DND-41 (cell line): ENCODE data around the gene PMEPA1.

Source experiments
- ATAC-seq: fragments of 200-7000 bp; cut with Tn5 transposase; 3 replicates; pipeline ENCODE4 v1.9.1; 2021; ENCODE audit warnings: low read depth; ENCODE audit not compliant: insufficient read depth
- DNase-seq: peaks from one replicate; pipeline ENCODE4 v3.0.0-alpha.2; 2020
- H2AFZ ChIP-seq: 2 replicates; pipeline ENCODE4 v1.6.0; 2012; ENCODE audit warnings: low read depth, low read length
- H3K27ac ChIP-seq: 2 replicates; pipeline ENCODE4 v1.5.1; 2012; ENCODE audit warnings: low read length, inconsistent platforms
- H3K27me3 ChIP-seq: fragments of 200-600 bp; sonication (generic); 2 replicates; pipeline ENCODE4 v1.6.0; 2012; ENCODE audit warnings: low read length, mild to moderate bottlenecking, inconsistent platforms; ENCODE audit not compliant: insufficient read depth, poor library complexity
- H3K36me3 ChIP-seq: 2 replicates; pipeline ENCODE4 v1.5.1; 2012; ENCODE audit warnings: low read length, inconsistent platforms; ENCODE audit not compliant: insufficient read depth
- H3K4me1 ChIP-seq: 2 replicates; pipeline ENCODE4 v1.5.1; 2012; ENCODE audit warnings: mild to moderate bottlenecking, low read length; ENCODE audit not compliant: insufficient read depth
- H3K4me2 ChIP-seq: 2 replicates; pipeline ENCODE4 v1.6.0; 2012; ENCODE audit warnings: mild to moderate bottlenecking, moderate library complexity, low read length, inconsistent platforms; ENCODE audit not compliant: insufficient read depth
- H3K4me3 ChIP-seq, 2 experiments: fragments of 200-600 bp in 1 of 2; shearing (Covaris generic) in 1 of 2; 2 replicates each; pipeline ENCODE4 v1.5.1; 2012 to 2016; ENCODE audit warnings: inconsistent platforms in 2 of 2, low read length in 2 of 2, mild to moderate bottlenecking in 2 of 2, low read depth in 1 of 2, moderate library complexity in 1 of 2
- H3K79me2 ChIP-seq: 2 replicates; pipeline ENCODE4 v1.6.0; 2012; ENCODE audit warnings: low read length, inconsistent platforms; ENCODE audit not compliant: insufficient read depth
- H3K9ac ChIP-seq: 2 replicates; pipeline ENCODE4 v1.6.0; 2012; ENCODE audit warnings: low read depth, mild to moderate bottlenecking, inconsistent platforms, low read length, moderate library complexity
- H3K9me3 ChIP-seq: 2 replicates; pipeline ENCODE4 v1.5.1; 2012; ENCODE audit warnings: low read length, moderate library complexity, mild to moderate bottlenecking, inconsistent platforms; ENCODE audit not compliant: insufficient read depth, severe bottlenecking
- H4K20me1 ChIP-seq: 2 replicates; pipeline ENCODE4 v1.6.0; 2012; ENCODE audit warnings: low read length; ENCODE audit not compliant: insufficient read depth
- EZH2 ChIP-seq: IDR thresholded peaks from 3 replicates; pipeline ENCODE4 v1.6.1; 2012; ENCODE audit warnings: borderline replicate concordance, low read depth, mild to moderate bottlenecking, moderate library complexity, low read length, inconsistent platforms; ENCODE audit not compliant: severe bottlenecking
- TF ChIP-seq, protein P1 (sequence below): IDR thresholded peaks from 2 replicates; pipeline ENCODE4 v1.5.1; 2012; ENCODE audit warnings: borderline replicate concordance, low read length, moderate library complexity, mild to moderate bottlenecking; ENCODE audit not compliant: poor library complexity, severe bottlenecking; ENCODE audit errors: extremely low read depth

Gene PMEPA1

DNA sequence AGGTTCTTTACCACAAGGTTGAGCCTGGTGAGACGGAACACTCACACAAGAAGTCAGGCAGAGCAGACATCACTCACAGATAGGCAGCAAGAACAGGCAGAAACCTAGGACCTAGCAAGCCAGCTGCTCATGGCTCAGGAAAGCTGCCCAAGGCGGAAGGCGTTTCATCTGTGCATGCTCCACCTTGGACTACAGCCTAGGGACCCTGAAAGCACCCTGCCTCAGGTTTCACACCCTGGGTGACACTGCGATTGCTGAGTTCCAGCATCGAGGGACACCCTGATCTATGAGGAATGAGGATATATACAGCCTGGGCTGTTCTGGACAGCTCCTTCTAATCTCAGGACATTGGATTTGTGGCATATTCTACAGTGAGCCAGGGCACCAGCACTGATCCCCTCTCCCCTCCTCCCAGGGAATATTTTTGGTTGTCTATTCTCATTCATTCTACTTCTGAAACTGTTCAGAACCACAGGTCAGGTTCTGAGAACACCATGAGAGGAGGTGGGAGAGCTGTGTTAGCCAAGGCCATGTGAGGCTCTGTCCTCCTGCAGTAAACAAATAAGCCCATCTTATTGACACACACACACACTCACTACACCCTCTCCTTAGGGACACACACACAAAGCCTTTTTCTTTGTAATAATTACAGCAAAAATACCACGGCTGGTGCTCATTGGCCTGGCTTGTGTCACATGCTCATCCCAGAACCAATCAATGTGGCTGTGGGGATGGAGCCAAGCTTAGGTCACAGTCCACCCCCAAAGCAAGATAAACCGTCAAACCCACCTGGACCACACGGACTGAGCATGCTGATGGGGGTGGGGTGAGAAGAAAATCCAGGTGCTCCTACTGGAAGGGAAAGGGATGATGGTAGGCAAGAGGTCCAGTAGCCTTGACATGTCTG lies 26.3 kb upstream of the PMEPA1 start:
- H3K79me2 ChIP-seq = no peaks in the 10 kb centered on the region
- no peak for ATAC-seq
- H3K9ac ChIP-seq = no peak overlapping the region
- H4K20me1 ChIP-seq = peaks cover 4% of the 10 kb centered on the region; the same call in 1 of the 2 replicates
- H3K4me1 ChIP-seq = no peaks in the 10 kb centered on the region
- H3K4me3 ChIP-seq = no peak overlapping the region
- no peak overlapping the region for H3K4me2 ChIP-seq
- no peak for DNase-seq
- peaks cover 9% of the 10 kb centered on the region for H3K27me3 ChIP-seq
- no peak overlapping the region for H2AFZ ChIP-seq
- H3K9me3 ChIP-seq = no peaks in the 10 kb centered on the region
- no peaks in the 10 kb centered on the region for H3K36me3 ChIP-seq
- no peak for TF ChIP-seq EZH2
- TF ChIP-seq, protein P1, sequence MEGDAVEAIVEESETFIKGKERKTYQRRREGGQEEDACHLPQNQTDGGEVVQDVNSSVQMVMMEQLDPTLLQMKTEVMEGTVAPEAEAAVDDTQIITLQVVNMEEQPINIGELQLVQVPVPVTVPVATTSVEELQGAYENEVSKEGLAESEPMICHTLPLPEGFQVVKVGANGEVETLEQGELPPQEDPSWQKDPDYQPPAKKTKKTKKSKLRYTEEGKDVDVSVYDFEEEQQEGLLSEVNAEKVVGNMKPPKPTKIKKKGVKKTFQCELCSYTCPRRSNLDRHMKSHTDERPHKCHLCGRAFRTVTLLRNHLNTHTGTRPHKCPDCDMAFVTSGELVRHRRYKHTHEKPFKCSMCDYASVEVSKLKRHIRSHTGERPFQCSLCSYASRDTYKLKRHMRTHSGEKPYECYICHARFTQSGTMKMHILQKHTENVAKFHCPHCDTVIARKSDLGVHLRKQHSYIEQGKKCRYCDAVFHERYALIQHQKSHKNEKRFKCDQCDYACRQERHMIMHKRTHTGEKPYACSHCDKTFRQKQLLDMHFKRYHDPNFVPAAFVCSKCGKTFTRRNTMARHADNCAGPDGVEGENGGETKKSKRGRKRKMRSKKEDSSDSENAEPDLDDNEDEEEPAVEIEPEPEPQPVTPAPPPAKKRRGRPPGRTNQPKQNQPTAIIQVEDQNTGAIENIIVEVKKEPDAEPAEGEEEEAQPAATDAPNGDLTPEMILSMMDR = no peak
- H3K27ac ChIP-seq = no peak overlapping the region

DNA sequence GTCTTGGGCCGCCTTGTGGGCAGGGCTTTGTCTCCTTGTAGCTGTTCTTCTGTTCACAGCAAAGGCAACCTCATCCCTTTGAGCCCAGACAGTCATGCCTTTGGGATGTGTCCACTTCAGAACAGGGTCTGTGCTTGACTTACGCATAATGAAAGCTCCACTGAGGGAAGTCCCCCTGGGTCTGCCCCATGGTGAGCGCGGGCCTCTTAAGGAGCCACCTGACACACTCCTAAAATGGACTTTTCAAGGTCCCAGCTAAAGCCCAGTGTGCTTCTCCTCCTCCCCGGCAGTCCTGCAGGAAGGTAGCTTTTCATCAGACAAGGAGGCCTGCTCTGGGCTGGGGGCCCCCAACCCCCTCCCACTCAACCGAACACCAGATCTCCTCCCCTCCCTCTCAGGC lies 24.9 kb upstream of the PMEPA1 start:
- Histone ChIP-seq H4K20me1 (peaks cover 6% of the 10 kb centered on the region; the same call in 1 of the 2 replicates), H3K9me3 (no peaks in the 10 kb centered on the region), H2AFZ (no peak overlapping the region), H3K4me3 (no peak overlapping the region), H3K9ac (no peak overlapping the region), H3K36me3 (no peaks in the 10 kb centered on the region), H3K27me3 (peaks cover 14% of the 10 kb centered on the region), H3K4me2 (no peak overlapping the region), H3K79me2 (no peaks in the 10 kb centered on the region), H3K4me1 (no peaks in the 10 kb centered on the region), H3K27ac (no peak overlapping the region)
- DNase-seq = no peak
- no peak for ATAC-seq
- TF ChIP-seq, protein P1 = no peak
- TF ChIP-seq EZH2 = no peak

DNA sequence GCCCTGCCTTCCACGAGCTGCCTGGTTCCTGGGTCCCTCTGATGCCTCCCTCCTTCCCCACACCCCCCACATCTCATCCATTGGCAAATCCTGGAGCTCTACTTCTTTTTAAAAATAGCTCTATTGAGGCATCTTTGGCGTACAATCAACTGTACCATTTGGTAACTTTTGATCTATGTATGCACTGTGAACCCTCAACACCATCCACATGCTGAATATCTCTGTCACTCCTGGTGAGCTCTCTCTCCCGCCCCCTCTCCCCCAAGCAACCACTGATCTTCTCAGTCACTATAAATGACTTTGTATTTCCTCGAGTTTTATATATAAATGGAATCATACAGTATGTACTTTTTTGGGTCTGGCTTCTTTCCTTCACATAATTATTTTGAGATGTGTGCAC lies 22.4 kb upstream of the PMEPA1 start:
- H3K27me3 ChIP-seq = peaks cover 24% of the 10 kb centered on the region
- DNase-seq (no peak), ATAC-seq (no peak)
- TF ChIP-seq EZH2 = no peak
- TF ChIP-seq, protein P1 = no peak
- H3K4me2 ChIP-seq = no peak overlapping the region
- no peak overlapping the region for H3K4me3 ChIP-seq
- H4K20me1 ChIP-seq = peaks cover 6% of the 10 kb centered on the region; the same call in 1 of the 2 replicates
- no peak overlapping the region for H2AFZ ChIP-seq
- H3K9ac ChIP-seq = no peak overlapping the region
- H3K27ac ChIP-seq = no peak overlapping the region
- H3K79me2 ChIP-seq = no peaks in the 10 kb centered on the region
- H3K36me3 ChIP-seq = no peaks in the 10 kb centered on the region
- H3K4me1 ChIP-seq = no peaks in the 10 kb centered on the region
- no peaks in the 10 kb centered on the region for H3K9me3 ChIP-seq
